H9 (cell line): ENCODE data around the gene GOT2. TPM values are rescaled to one million over a fixed set of nuclear protein-coding genes. Genes with fewer than 3 reads are reported as not detected.

Experiments
- DNase-seq: peaks from one replicate; pipeline ENCODE4 v3.0.0-alpha.2; 2017
- H2AFZ ChIP-seq: one replicate; pipeline ENCODE4 v1.6.1; 2013; ENCODE audit warnings: mild to moderate bottlenecking, low read length, control low read depth, moderate library complexity
- H2AK5ac ChIP-seq: 2 replicates; pipeline ENCODE4 v1.6.1; 2013; ENCODE audit warnings: low read length, control low read depth, mixed read lengths; ENCODE audit not compliant: insufficient read length
- H2BK120ac ChIP-seq: one replicate; pipeline ENCODE4 v1.6.1; 2013; ENCODE audit warnings: low read depth, mild to moderate bottlenecking, low read length, control low read depth, inconsistent platforms; ENCODE audit not compliant: poor library complexity, severe bottlenecking
- H2BK12ac ChIP-seq: 2 replicates; pipeline ENCODE4 v1.6.1; 2013; ENCODE audit warnings: low read length, control low read depth, mixed read lengths, low read depth; ENCODE audit not compliant: insufficient read length
- H2BK15ac ChIP-seq: 2 replicates; pipeline ENCODE4 v1.6.1; 2013; ENCODE audit warnings: low read depth, low read length, control low read depth
- H2BK20ac ChIP-seq: one replicate; pipeline ENCODE4 v1.6.1; 2013; ENCODE audit warnings: low read depth, mild to moderate bottlenecking, low read length, control low read depth, inconsistent platforms; ENCODE audit not compliant: poor library complexity, severe bottlenecking
- H2BK5ac ChIP-seq: 2 replicates; pipeline ENCODE4 v1.6.1; 2013; ENCODE audit warnings: low read length, control low read depth, mixed read lengths; ENCODE audit not compliant: insufficient read length
- H3K14ac ChIP-seq: 2 replicates; pipeline ENCODE4 v1.6.1; 2013; ENCODE audit warnings: low read length, control low read depth; ENCODE audit not compliant: insufficient read depth
- H3K18ac ChIP-seq: 2 replicates; pipeline ENCODE4 v1.6.1; 2013; ENCODE audit warnings: low read depth, mild to moderate bottlenecking, mixed read lengths, low read length, control low read depth; ENCODE audit not compliant: insufficient read length
- H3K23ac ChIP-seq: 2 replicates; pipeline ENCODE4 v1.6.1; 2013; ENCODE audit warnings: low read length, control low read depth, mixed read lengths, low read depth; ENCODE audit not compliant: insufficient read length
- H3K23me2 ChIP-seq: 2 replicates; pipeline ENCODE4 v1.6.1; 2013; ENCODE audit warnings: low read depth, mild to moderate bottlenecking, mixed read lengths, low read length, control low read depth; ENCODE audit not compliant: insufficient read length, poor library complexity, severe bottlenecking
- H3K27ac ChIP-seq: 2 replicates; pipeline ENCODE4 v1.5.1; 2013; ENCODE audit warnings: low read length, control low read depth, mixed read lengths, low read depth; ENCODE audit not compliant: insufficient read length
- H3K27me3 ChIP-seq: 2 replicates; pipeline ENCODE4 v1.6.1; 2013; ENCODE audit warnings: low read length, control low read depth, inconsistent platforms; ENCODE audit not compliant: insufficient read depth
- H3K4ac ChIP-seq: 2 replicates; pipeline ENCODE4 v1.6.1; 2013; ENCODE audit warnings: low read depth, mild to moderate bottlenecking, control low read depth, inconsistent platforms, low read length, moderate library complexity
- H3K4me1 ChIP-seq: 2 replicates; pipeline ENCODE4 v1.6.1; 2013; ENCODE audit warnings: low read length, control low read depth, inconsistent platforms; ENCODE audit not compliant: insufficient read depth
- H3K4me2 ChIP-seq: 2 replicates; pipeline ENCODE4 v1.6.1; 2013; ENCODE audit warnings: low read length, control low read depth, mixed read lengths; ENCODE audit not compliant: insufficient read length, insufficient read depth
- H3K56ac ChIP-seq: 2 replicates; pipeline ENCODE4 v1.6.1; 2013; ENCODE audit warnings: low read depth, mild to moderate bottlenecking, mixed read lengths, low read length, control low read depth; ENCODE audit not compliant: insufficient read length
- H3K79me1 ChIP-seq: 2 replicates; pipeline ENCODE4 v1.6.1; 2013; ENCODE audit warnings: low read depth, mild to moderate bottlenecking, moderate library complexity, low read length, control low read depth, inconsistent platforms; ENCODE audit not compliant: insufficient read depth, poor library complexity, severe bottlenecking
- H3K79me2 ChIP-seq: 2 replicates; pipeline ENCODE4 v1.6.1; 2013; ENCODE audit warnings: low read length, control low read depth, inconsistent platforms; ENCODE audit not compliant: insufficient read depth
- H3K9ac ChIP-seq: 2 replicates; pipeline ENCODE4 v1.6.1; 2013; ENCODE audit warnings: low read length, control low read depth, mixed read lengths; ENCODE audit not compliant: insufficient read length; ENCODE audit errors: extremely low read depth
- H3K9me3 ChIP-seq: one replicate; pipeline ENCODE4 v1.6.1; 2013; ENCODE audit warnings: low read depth, low read length, inconsistent platforms; ENCODE audit not compliant: control insufficient read depth
- H3T11ph ChIP-seq: one replicate; pipeline ENCODE4 v1.6.1; 2013; ENCODE audit warnings: mild to moderate bottlenecking, low read length, control low read depth, inconsistent platforms
- H4K20me1 ChIP-seq: one replicate; pipeline ENCODE4 v1.6.1; 2013; ENCODE audit not compliant: control insufficient read depth, insufficient read length, insufficient read depth
- H4K5ac ChIP-seq: 2 replicates; pipeline ENCODE4 v1.6.1; 2013; ENCODE audit warnings: low read depth, mild to moderate bottlenecking, mixed read lengths, low read length, control low read depth; ENCODE audit not compliant: insufficient read length
- H4K8ac ChIP-seq: replicated peaks from 2 replicates; pipeline ENCODE4 v1.6.1; 2013; ENCODE audit warnings: low read length, control low read depth, mixed read lengths, low read depth; ENCODE audit not compliant: insufficient read length
- H4K91ac ChIP-seq: 2 replicates; pipeline ENCODE4 v1.6.1; 2013; ENCODE audit warnings: low read depth, mild to moderate bottlenecking, moderate library complexity, mixed read lengths, low read length, control low read depth; ENCODE audit not compliant: insufficient read length
- H3K27ac Mint-ChIP-seq, 3 experiments: 2 replicates in 2 of 3; 3 replicates in 1 of 3; pipeline ENCODE4 v1.8.0; 2020 to 2021; ENCODE audit warnings: mixed read lengths in 3 of 3, mild to moderate bottlenecking in 1 of 3, moderate library complexity in 1 of 3
- H3K27me3 Mint-ChIP-seq: 2 replicates; pipeline ENCODE4 v1.8.0; 2021; ENCODE audit warnings: low read depth, mild to moderate bottlenecking, moderate library complexity, mixed read lengths
- H3K36me3 Mint-ChIP-seq, 3 experiments: 2 replicates in 2 of 3; 3 replicates in 1 of 3; pipeline ENCODE4 v1.8.0; 2020 to 2021; ENCODE audit warnings: low read depth in 3 of 3, mixed read lengths in 3 of 3; ENCODE audit not compliant: insufficient read depth in 1 of 3
- H3K4me1 Mint-ChIP-seq, 2 experiments: 2 replicates each; pipeline ENCODE4 v1.8.0; 2020; ENCODE audit warnings: mixed read lengths in 2 of 2
- H3K4me3 Mint-ChIP-seq, 2 experiments: 2 replicates in 1 of 2; 3 replicates in 1 of 2; pipeline ENCODE4 v1.8.0; 2020 to 2021; ENCODE audit warnings: mild to moderate bottlenecking in 2 of 2, mixed read lengths in 2 of 2, moderate library complexity in 1 of 2
- H3K9me3 Mint-ChIP-seq, 2 experiments: 2 replicates in 1 of 2; 3 replicates in 1 of 2; pipeline ENCODE4 v1.8.0; 2020; ENCODE audit warnings: mild to moderate bottlenecking in 2 of 2, mixed read lengths in 2 of 2, moderate library complexity in 1 of 2
- WGBS: extraction: QIAGEN DNeasy Blood & Tissue Kit; methylation state at CpG from one replicate; pipeline ENCODE4 v1.1.7; 2013; ENCODE audit warnings: missing lambda C conversion rate, low lambda C conversion rate, mixed read lengths; ENCODE audit not compliant: insufficient read length; ENCODE audit errors: extremely low coverage; 5-methylcytosine and 5-hydroxymethylcytosine counted together
- total RNA-seq: library from RNA; stranded (reverse); gene quantifications from 2 replicates; pipeline ENCODE4 v1.2.1, GENCODE V29; 2021
- TF ChIP-seq, protein P1 (sequence below): fragments of 200-600 bp; sonication (generic); conservative IDR thresholded peaks from 3 replicates; pipeline ENCODE4 v1.8.0; 2021; ENCODE audit warnings: antibody characterized with exemption, mild to moderate bottlenecking

GOT2 gene
- total RNA-seq, 1 experiment from 2014 or later, result 148 TPM

DNA sequence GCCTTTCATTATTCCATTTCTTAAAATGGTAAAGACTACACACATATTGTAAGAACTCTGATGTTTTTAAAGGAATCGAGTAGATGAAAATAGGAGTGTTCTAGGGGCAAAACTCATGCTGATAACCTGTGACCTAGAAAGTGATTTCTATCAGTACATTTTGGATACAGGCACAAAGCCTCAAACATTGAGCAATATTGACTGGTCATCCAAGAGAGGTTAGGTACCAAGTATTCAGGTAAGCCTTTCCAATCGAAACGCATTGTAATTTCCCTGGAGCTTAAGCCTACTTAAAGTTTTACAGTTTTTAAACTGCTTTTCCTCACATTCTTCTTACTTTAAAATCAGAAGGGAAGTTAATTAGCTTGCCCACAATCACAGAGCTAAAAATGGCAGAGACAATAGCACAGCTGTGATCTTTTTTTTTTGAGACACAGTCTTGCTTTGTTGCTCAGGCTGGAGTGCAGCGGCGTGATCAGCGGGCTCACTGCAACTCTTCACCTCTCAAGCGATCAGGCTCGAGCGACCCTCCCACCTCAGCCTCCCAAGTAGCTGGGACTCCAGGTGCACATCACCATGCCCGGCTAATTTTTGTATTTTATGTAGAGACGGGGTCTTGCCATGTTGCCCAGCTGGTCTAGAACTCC lies 3.3 kb downstream of the GOT2 start:
- H3K27me3 ChIP-seq, result no peaks in the 10 kb centered on the region
- TF ChIP-seq, protein P1, sequence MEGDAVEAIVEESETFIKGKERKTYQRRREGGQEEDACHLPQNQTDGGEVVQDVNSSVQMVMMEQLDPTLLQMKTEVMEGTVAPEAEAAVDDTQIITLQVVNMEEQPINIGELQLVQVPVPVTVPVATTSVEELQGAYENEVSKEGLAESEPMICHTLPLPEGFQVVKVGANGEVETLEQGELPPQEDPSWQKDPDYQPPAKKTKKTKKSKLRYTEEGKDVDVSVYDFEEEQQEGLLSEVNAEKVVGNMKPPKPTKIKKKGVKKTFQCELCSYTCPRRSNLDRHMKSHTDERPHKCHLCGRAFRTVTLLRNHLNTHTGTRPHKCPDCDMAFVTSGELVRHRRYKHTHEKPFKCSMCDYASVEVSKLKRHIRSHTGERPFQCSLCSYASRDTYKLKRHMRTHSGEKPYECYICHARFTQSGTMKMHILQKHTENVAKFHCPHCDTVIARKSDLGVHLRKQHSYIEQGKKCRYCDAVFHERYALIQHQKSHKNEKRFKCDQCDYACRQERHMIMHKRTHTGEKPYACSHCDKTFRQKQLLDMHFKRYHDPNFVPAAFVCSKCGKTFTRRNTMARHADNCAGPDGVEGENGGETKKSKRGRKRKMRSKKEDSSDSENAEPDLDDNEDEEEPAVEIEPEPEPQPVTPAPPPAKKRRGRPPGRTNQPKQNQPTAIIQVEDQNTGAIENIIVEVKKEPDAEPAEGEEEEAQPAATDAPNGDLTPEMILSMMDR, result no peak
- DNase-seq, result no peak
- H3K9me3 ChIP-seq, result no peaks in the 10 kb centered on the region
- no peaks in the 10 kb centered on the region; the same call in 1 of the 2 replicates for H3K27me3 Mint-ChIP-seq
- no peak overlapping the region for H2BK12ac ChIP-seq
- H3K4ac ChIP-seq, result no peak overlapping the region
- H3K27ac Mint-ChIP-seq, result no peak overlapping the region
- H4K5ac ChIP-seq, result no peak overlapping the region
- H2AFZ ChIP-seq, result no peak overlapping the region
- peaks cover 5 to 14% (median 8%) of the 10 kb centered on the region in 3 experiments; a peak in 5 of 7 replicates for H3K36me3 Mint-ChIP-seq
- H3K4me1 ChIP-seq, result peaks cover 3% of the 10 kb centered on the region; the same call in 1 of the 2 replicates
- H3K4me2 ChIP-seq, result no peak overlapping the region
- H3K9ac ChIP-seq, result no peak overlapping the region
- peaks cover 5% of the 10 kb centered on the region for H3K79me1 ChIP-seq
- H3K23ac ChIP-seq, result no peak overlapping the region
- no CpG with 5 or more reads among the region's 11 CpGs for WGBS
- no peak overlapping the region for H3K56ac ChIP-seq
- H3K4me3 Mint-ChIP-seq, result no peak overlapping the region
- no peak overlapping the region for H3K14ac ChIP-seq
- no peak overlapping the region for H2BK120ac ChIP-seq
- H2BK15ac ChIP-seq, result no peak overlapping the region
- H4K8ac ChIP-seq, result no peak overlapping the region
- no peaks in the 10 kb centered on the region for H4K20me1 ChIP-seq
- no peak overlapping the region for H2BK5ac ChIP-seq
- H3T11ph ChIP-seq, result no peak overlapping the region
- no peak overlapping the region for H4K91ac ChIP-seq
- H3K18ac ChIP-seq, result no peak overlapping the region
- H3K4me1 Mint-ChIP-seq, result peaks cover 20 to 24% of the 10 kb centered on the region in 2 experiments
- H3K9me3 Mint-ChIP-seq, result no peaks in the 10 kb centered on the region
- H2BK20ac ChIP-seq, result no peak overlapping the region
- no peak overlapping the region for H2AK5ac ChIP-seq
- H3K79me2 ChIP-seq, result peaks cover 30% of the 10 kb centered on the region; the same call in 1 of the 2 replicates
- peaks cover 7% of the 10 kb centered on the region for H3K23me2 ChIP-seq
- no peak overlapping the region for H3K27ac ChIP-seq
